ENCODE results near the gene SMG7.

SMG7 gene

GRCh38 chr1:183473217-183473536, 878 bp downstream of the SMG7 start (continued):
- TF ChIP-seq, protein P1, sequence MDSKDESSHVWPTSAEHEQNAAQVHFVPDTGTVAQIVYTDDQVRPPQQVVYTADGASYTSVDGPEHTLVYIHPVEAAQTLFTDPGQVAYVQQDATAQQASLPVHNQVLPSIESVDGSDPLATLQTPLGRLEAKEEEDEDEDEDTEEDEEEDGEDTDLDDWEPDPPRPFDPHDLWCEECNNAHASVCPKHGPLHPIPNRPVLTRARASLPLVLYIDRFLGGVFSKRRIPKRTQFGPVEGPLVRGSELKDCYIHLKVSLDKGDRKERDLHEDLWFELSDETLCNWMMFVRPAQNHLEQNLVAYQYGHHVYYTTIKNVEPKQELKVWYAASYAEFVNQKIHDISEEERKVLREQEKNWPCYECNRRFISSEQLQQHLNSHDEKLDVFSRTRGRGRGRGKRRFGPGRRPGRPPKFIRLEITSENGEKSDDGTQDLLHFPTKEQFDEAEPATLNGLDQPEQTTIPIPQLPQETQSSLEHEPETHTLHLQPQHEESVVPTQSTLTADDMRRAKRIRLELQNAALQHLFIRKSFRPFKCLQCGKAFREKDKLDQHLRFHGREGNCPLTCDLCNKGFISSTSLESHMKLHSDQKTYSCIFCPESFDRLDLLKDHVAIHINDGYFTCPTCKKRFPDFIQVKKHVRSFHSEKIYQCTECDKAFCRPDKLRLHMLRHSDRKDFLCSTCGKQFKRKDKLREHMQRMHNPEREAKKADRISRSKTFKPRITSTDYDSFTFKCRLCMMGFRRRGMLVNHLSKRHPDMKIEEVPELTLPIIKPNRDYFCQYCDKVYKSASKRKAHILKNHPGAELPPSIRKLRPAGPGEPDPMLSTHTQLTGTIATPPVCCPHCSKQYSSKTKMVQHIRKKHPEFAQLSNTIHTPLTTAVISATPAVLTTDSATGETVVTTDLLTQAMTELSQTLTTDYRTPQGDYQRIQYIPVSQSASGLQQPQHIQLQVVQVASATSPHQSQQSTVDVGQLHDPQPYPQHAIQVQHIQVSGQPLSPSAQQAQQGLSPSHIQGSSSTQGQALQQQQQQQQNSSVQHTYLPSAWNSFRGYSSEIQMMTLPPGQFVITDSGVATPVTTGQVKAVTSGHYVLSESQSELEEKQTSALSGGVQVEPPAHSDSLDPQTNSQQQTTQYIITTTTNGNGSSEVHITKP (tag by site-specific recombination; IDR thresholded peaks at IDR 0.05): peak; percentile 99
- 0 out of 2 replicates have a peak, but pooled peaks have one; percentile 7 for TF ChIP-seq ZSCAN4 (tag by site-specific recombination; IDR thresholded peaks at IDR 0.05)

GRCh38 chr1:183476081-183476480, 3.8 kb downstream of the SMG7 start:
- Histone ChIP-seq H3K27ac (ENCODE audit: extremely low read depth, low read depth, low read length) (no peak overlapping the region), H3K4me3 (ENCODE audit: low read depth, low read length) (no peak overlapping the region), H3K9me3 (ENCODE audit: control insufficient read depth, insufficient read depth, low read depth, low read length) (no peaks in the 10 kb centered on the region), H3K4me1 (ENCODE audit: control insufficient read depth, insufficient read depth, low read length) (peaks cover 7% of the 10 kb centered on the region; the same call in 1 of the 2 replicates), H3K36me3 (ENCODE audit: control insufficient read depth in 2 of 2, insufficient read depth in 1 of 2, low read length in 2 of 2) (peaks cover 0 to 5% of the 10 kb centered on the region in 2 experiments; a peak in 1 of 3 replicates)
- ChIA-PET CTCF (no interaction called here), POLR2A (no interaction called here)
- TF ChIP-seq HOXD13 (CRISPR knock-in tag; IDR thresholded peaks at IDR 0.05; ENCODE audit: borderline replicate concordance) (no peak), ZNF114 (tag by site-specific recombination; IDR thresholded peaks at IDR 0.05) (no peak), OVOL3 (tag by site-specific recombination; IDR thresholded peaks at IDR 0.05) (no peak), ZBTB17 (tag by site-specific recombination; IDR thresholded peaks at IDR 0.05) (peak; percentile 20; the same call in 1 of the 2 replicates), ZFHX2 (tag by site-specific recombination; conservative IDR thresholded peaks at IDR 0.05) (no peak), TRIM28 (IDR thresholded peaks at IDR 0.05; ENCODE audit: borderline replicate concordance, low read length) (no peak), ZNF138 (tag by site-specific recombination; IDR thresholded peaks at IDR 0.05; ENCODE audit: borderline replicate concordance) (no peak), ZNF335 (tag by site-specific recombination; conservative IDR thresholded peaks at IDR 0.05) (no peak)

- TF ChIP-seq, protein P2, sequence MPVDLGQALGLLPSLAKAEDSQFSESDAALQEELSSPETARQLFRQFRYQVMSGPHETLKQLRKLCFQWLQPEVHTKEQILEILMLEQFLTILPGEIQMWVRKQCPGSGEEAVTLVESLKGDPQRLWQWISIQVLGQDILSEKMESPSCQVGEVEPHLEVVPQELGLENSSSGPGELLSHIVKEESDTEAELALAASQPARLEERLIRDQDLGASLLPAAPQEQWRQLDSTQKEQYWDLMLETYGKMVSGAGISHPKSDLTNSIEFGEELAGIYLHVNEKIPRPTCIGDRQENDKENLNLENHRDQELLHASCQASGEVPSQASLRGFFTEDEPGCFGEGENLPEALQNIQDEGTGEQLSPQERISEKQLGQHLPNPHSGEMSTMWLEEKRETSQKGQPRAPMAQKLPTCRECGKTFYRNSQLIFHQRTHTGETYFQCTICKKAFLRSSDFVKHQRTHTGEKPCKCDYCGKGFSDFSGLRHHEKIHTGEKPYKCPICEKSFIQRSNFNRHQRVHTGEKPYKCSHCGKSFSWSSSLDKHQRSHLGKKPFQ (tag by site-specific recombination; IDR thresholded peaks at IDR 0.05): peak; percentile 62; the same call in 1 of the 2 replicates
- no peak for TF ChIP-seq RBAK (tag by site-specific recombination; IDR thresholded peaks at IDR 0.05)
- H3K4me1 ChIP-seq (ENCODE audit: control insufficient read depth, insufficient read depth, low read length): peaks cover 11% of the 10 kb centered on the region; the same call in 1 of the 2 replicates
- H3K27ac ChIP-seq (ENCODE audit: extremely low read depth, low read depth, low read length): no peak overlapping the region
- H3K36me3 ChIP-seq (ENCODE audit: control insufficient read depth in 2 of 2, insufficient read depth in 1 of 2, low read length in 2 of 2): peaks cover 0 to 5% of the 10 kb centered on the region in 2 experiments; a peak in 1 of 3 replicates
- ChIA-PET CTCF (no interaction called here), POLR2A (no interaction called here)
- H3K4me3 ChIP-seq (ENCODE audit: low read depth, low read length): no peak overlapping the region
- H3K9me3 ChIP-seq (ENCODE audit: control insufficient read depth, insufficient read depth, low read depth, low read length): no peaks in the 10 kb centered on the region
Measured at GRCh38 chr1:183477986-183478781, 5.9 kb downstream of the SMG7 start.

DNA sequence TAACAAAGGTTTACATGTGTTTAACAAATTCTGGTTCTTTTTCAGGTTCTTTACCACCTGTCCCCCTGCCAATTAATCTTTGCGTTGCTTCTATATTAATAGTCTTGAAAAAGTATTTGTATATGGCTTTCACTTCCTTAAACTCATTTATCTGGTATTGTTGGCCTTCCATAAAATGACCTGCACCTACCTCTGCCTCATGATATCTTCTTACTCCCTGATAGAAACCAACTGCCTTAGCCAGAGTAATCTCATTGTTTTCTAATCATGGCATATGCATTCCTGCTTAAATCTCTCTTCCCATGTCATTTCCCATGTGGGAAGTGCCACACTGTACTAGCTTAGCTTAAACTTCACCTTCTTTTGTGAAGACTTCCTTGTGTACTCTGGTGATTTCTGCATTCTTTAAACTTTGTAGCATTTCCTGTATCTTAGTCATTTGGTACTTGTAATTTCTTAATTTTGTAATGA, 8.7 kb downstream of the SMG7 start:
- CTCF ChIA-PET: no interaction called here
- no peak overlapping the region for H3K4me3 ChIP-seq (ENCODE audit: low read depth, low read length)
- H3K27ac ChIP-seq (ENCODE audit: extremely low read depth, low read depth, low read length): no peak overlapping the region

More for the DNA sequence above, 8.7 kb downstream of the SMG7 start:
- Histone ChIP-seq H3K36me3 (ENCODE audit: control insufficient read depth in 2 of 2, insufficient read depth in 1 of 2, low read length in 2 of 2) (no peaks in the 10 kb centered on the region), H3K9me3 (ENCODE audit: control insufficient read depth, insufficient read depth, low read depth, low read length) (no peaks in the 10 kb centered on the region), H3K4me1 (ENCODE audit: control insufficient read depth, insufficient read depth, low read length) (peaks cover 6% of the 10 kb centered on the region; the same call in 1 of the 2 replicates)
- TF ChIP-seq ATF2 (tag by site-specific recombination; IDR thresholded peaks at IDR 0.05; ENCODE audit: low read depth): no peak
- POLR2A ChIA-PET: no interaction called here

Data from HEK293 (cell line).